IgD-negative memory B cell (primary cell): ENCODE results near the gene SRRM4. TPM values are rescaled to one million over a fixed set of nuclear protein-coding genes. Genes with fewer than 3 reads are reported as not detected.
A peak's percentile ranks its signal among the peaks of the same experiment; 100 is the strongest.

Experiments
- H3K27ac Mint-ChIP-seq, 3 donors: one replicate each; pipeline ENCODE4 v1.8.0; 2020 to 2022; ENCODE audit warnings: mild to moderate bottlenecking in 3 of 3, mixed read lengths in 3 of 3, moderate library complexity in 1 of 3
- H3K27me3 Mint-ChIP-seq: one replicate; pipeline ENCODE4 v1.8.0; 2021; ENCODE audit warnings: mixed read lengths
- H3K36me3 Mint-ChIP-seq: one replicate; pipeline ENCODE4 v1.8.0; 2020; ENCODE audit warnings: mild to moderate bottlenecking, mixed read lengths
- H3K4me1 Mint-ChIP-seq, 3 donors: one replicate each; pipeline ENCODE4 v1.8.0; 2020 to 2022; ENCODE audit warnings: mixed read lengths in 3 of 3, mild to moderate bottlenecking in 1 of 3
- H3K4me3 Mint-ChIP-seq, 4 donors: one replicate each; pipeline ENCODE4 v1.8.0; 2020 to 2022; ENCODE audit warnings: mild to moderate bottlenecking in 4 of 4, mixed read lengths in 4 of 4, moderate library complexity in 3 of 4
- H3K9me3 Mint-ChIP-seq, 3 donors: one replicate each; pipeline ENCODE4 v1.8.0; 2020 to 2021; ENCODE audit warnings: mixed read lengths in 3 of 3, mild to moderate bottlenecking in 1 of 3
- polyA plus RNA-seq: library from polyadenylated mRNA; unstranded; fragments of 300-500 nt; fragmentation: Illumina TruSeq; gene quantifications from one replicate; pipeline ENCODE4 v1.2.3, GENCODE V29; 2021

Gene SRRM4
- polyA plus RNA-seq, 1 donor from 2014 or later: not detected

DNA sequence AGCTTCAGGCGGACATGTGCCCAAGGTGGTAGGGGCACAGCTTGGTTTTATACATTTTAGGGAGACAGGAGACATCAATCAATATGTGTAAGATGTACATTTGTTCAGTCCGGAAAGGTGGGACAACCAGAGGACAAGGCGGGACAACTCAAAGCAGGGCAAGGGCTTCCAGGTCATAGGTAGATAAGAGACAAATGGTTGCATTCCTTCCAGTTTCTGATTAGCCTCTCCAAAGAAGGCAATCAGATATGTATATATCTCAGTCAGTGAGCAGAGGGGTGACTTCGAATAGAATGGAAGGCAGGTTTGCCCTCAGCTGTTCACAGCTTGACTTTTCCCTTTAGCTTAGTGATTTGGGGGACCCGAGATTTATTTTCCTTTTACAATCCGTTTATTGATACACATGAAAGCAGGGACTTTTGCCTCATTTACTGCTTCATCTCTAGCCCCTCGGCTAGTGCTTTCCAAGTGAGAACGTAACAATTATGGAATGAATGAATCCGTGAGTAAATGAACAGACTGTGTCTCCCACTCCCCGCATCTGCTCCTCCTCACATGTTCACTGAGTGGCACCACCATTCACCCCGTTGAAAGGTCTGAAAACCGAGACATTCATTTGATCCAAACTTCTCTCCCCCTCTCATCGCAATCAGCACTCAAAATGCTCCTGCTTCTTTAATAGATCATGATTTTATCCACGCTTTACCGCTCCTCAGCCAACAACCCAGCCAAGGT, 190.5 kb downstream of the SRRM4 start:
- Mint-ChIP-seq H3K27ac (no peak overlapping the region), H3K4me3 (no peak overlapping the region), H3K36me3 (no peaks in the 10 kb centered on the region), H3K27me3 (peaks cover 3% of the 10 kb centered on the region), H3K4me1 (no peaks in the 10 kb centered on the region), H3K9me3 (peaks cover 2 to 16% (median 8%) of the 10 kb centered on the region in 3 donors)

DNA sequence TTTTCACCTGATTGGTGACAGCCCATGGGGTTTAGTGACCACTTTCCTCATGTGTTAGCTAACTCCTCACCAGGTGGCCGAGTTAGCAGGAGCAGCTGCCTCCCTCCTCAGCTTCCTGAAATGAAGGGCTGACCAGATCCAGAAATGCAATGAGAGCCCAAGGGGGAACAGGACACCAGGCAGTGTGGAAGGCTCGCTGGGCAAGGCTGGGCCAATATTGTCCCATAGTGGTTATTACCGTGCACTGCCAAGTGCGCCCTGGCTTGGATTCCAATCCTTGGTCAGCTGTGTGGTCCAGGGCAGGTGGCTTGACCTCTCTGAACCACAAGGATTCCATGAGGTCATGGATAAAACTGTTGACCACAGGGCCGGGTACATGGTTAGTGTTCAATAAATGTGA, 193.7 kb downstream of the SRRM4 start:
- H3K36me3 Mint-ChIP-seq: no peaks in the 10 kb centered on the region
- no peak overlapping the region for H3K27ac Mint-ChIP-seq
- peaks cover 7% of the 10 kb centered on the region for H3K27me3 Mint-ChIP-seq
- H3K4me1 Mint-ChIP-seq: no peaks in the 10 kb centered on the region
- H3K4me3 Mint-ChIP-seq: no peak overlapping the region
- peaks cover 0 to 6% (median 4%) of the 10 kb centered on the region in 3 donors for H3K9me3 Mint-ChIP-seq

DNA sequence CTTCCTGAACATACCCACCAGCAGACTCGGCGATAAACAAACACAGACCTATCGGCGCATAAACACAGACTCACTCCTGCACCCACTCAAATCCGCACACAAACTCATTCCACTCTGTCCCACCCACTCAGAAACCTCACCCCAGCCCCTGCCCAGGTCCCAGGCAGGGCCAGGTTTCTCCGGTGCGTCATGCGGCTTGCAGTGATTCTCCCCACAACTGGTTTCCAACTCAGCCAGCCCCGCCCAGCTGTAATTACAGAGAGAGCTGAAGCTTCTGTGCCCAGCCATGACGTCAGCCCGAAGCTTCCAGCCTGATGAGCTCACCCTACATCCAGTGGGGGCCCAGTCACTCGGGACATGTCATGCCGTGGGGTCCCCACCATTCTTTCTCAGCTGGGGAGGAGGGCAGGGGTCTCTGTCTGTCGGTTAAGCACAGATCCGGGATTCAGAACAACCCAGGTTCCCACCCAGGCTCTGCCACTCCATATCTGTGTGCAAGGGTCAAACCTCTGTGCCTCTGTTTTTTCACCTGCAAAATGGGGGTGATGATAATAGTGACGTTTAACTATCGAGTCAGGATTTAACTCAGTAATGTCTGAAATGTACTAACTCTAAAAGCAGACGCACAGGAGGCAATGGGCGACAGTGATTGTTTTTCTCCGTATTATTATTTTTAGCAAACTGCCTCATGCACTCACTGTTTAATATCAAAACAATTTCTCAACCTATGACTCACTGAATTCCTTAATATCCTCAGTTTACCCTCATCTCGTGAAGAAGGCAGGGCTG, 195.1 kb downstream of the SRRM4 start:
- Mint-ChIP-seq H3K27me3 (peaks cover 7% of the 10 kb centered on the region), H3K9me3 (peaks cover 0 to 5% (median 0%) of the 10 kb centered on the region in 3 donors), H3K4me1 (no peaks in the 10 kb centered on the region), H3K4me3 (no peak overlapping the region), H3K27ac (no peak overlapping the region), H3K36me3 (no peaks in the 10 kb centered on the region)

DNA sequence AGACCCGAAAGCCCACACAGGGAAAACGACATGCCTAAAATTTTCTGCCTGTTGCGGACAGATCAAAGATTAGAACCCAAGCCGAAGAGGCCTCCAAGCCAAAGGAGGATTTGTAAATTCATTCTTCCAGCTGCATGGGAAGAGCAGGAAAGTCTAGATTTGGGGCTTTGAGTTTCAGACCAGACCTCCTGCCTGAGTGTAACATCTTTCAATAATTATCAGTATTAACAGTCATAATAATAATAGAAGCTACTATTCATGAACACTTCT, 195.7 kb downstream of the SRRM4 start:
- Mint-ChIP-seq H3K36me3 (no peaks in the 10 kb centered on the region), H3K27me3 (peaks cover 7% of the 10 kb centered on the region), H3K4me3 (no peak overlapping the region), H3K27ac (no peak overlapping the region), H3K4me1 (no peaks in the 10 kb centered on the region), H3K9me3 (peaks cover 0 to 5% (median 0%) of the 10 kb centered on the region in 3 donors)

DNA sequence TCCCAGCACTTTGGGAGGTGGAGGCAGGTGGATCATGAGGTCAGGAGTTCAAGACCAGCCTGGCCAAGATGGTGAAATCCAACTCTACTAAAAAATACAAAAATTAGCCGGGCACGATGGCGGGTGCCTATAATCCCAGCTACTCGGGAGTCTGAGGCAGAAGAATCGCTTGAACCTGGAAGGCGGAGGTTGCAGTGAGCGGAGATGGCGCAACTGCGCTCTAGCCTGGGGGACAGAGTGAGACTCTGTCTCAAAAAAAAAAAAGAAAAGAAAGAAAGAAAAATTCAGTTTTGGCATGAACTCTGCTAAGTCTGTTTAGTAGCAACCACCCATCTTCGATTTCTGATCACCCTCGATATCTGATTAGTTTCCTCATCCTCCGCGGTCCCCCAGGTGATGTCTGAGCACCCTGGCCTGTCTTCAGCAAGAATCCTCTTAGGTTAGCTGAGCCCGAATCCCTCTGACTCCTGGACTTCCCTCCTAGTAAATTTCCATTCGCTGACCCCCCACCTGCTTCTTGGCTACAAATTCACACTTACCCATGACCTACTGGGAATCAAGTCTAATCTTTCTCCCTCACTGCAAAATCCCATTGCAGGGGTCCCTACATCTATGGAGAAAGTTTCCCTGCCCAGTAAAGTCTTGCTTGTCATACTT, 196.5 kb downstream of the SRRM4 start:
- no peaks in the 10 kb centered on the region for H3K4me1 Mint-ChIP-seq
- peaks cover 7% of the 10 kb centered on the region for H3K27me3 Mint-ChIP-seq
- H3K9me3 Mint-ChIP-seq: peaks cover 0 to 5% (median 0%) of the 10 kb centered on the region in 3 donors
- no peaks in the 10 kb centered on the region for H3K36me3 Mint-ChIP-seq
- no peak overlapping the region for H3K4me3 Mint-ChIP-seq
- no peak overlapping the region for H3K27ac Mint-ChIP-seq

DNA sequence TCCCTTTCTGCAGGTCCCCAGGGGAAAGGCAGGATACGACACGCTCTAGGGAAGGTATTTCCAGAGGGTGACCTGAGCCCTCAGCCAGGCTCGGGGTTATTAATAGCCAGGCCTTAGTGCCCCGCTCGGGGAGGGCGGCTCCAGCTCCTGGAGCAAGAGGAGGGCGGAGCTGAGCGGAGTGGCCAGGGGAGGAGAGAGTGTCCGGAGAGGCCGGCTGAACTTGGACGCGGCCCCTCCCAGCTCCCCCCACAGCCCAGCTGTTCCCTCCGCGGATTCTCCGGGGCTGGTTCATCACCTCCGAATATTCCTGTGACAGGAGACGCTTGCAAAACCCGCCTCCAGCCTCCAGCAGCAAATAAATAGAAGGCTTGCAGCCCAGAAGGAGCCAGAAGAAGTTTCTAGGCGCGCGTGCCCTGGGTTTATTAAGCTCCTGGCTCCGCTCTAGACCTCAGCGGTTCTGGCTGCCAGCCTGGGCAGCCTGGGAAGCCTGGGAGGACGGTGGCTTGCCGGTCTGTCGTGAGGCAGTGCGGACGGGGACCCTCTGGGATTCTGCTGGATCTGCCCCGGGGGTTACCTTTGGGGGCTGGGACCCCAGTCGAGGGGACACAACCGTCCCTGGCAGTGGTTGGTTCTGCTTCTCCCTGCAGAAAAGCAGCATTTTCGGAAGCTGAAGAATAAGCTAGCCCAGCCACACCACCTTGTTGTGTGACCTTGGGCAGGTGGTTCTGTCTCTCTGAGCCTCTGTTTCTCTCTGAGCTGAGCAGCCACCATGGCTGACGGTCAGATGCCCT, 197.4 kb downstream of the SRRM4 start, which contains the start of gene HSPB8:
Gene HSPB8, plus strand, starts transcription at position 388 of the 791 bp plus-strand sequence. Its CDS starts 382 bp downstream, at position 770.
- Mint-ChIP-seq H3K27ac (no peak within 1 kb of the TSS), H3K27me3 (peaks cover 7% of the 10 kb centered on the region), H3K4me3 (no peak within 1 kb of the TSS), H3K4me1 (no peaks in the 10 kb centered on the region), H3K36me3 (no peaks in the 10 kb centered on the region), H3K9me3 (peaks cover 0 to 5% (median 0%) of the 10 kb centered on the region in 3 donors)

DNA sequence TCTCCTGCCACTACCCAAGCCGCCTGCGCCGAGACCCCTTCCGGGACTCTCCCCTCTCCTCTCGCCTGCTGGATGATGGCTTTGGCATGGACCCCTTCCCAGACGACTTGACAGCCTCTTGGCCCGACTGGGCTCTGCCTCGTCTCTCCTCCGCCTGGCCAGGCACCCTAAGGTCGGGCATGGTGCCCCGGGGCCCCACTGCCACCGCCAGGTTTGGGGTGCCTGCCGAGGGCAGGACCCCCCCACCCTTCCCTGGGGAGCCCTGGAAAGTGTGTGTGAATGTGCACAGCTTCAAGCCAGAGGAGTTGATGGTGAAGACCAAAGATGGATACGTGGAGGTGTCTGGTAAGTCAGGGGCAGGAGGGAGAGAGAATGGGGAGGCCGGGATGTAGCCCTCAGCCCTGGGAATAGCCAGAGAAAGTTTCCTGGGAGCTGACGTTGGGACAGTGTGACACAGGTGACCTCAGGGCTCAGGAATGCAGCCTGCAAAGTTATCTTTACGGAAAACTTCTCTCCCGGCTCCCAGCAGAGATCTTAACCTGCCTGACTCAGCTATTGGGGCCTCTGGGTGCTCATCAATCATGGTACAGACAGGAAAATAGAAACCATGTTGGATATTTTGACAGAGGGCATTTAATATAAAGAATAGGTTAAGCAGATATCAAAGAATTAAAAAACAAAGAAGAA, 198.1 kb downstream of the SRRM4 start:
- H3K27me3 Mint-ChIP-seq: peaks cover 7% of the 10 kb centered on the region
- no peaks in the 10 kb centered on the region for H3K4me1 Mint-ChIP-seq
- peaks cover 0 to 5% (median 0%) of the 10 kb centered on the region in 3 donors for H3K9me3 Mint-ChIP-seq
- H3K27ac Mint-ChIP-seq: no peak overlapping the region
- no peak overlapping the region for H3K4me3 Mint-ChIP-seq
- no peaks in the 10 kb centered on the region for H3K36me3 Mint-ChIP-seq

DNA sequence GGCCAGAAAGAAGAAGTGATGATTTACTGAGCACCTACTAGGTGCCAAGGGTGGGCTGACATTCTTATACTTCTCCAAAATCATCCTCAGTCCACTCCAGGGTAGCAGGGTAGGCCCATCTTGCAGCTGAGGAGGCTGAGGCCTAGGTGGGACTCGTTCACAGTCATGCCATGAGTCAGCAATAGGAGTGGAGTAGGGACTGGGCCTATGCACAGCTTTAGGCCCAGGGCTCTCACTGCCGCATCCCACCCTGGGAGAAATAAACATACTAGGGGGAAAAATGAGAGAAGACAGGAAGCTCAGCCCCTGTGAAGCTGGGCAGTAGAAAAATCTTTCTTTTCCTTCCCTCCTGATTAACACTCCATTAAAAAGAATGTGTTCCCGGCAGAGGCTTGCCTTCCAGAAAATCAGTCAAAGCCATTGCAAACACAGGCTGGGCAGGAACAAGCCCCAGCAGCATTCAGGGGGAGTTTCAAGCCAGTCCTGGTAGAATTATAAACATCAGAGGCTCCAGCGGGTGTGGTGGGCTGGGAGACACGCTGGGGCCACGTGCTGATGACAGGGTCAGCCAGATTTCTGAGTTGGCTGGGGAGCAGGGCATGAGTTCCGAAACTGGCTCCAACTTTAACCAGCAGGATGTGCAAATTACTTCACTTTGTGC, 199.2 kb downstream of the SRRM4 start:
- H3K27ac Mint-ChIP-seq: no peak overlapping the region
- H3K4me1 Mint-ChIP-seq: no peaks in the 10 kb centered on the region
- H3K4me3 Mint-ChIP-seq: no peak overlapping the region
- H3K36me3 Mint-ChIP-seq: no peaks in the 10 kb centered on the region
- peaks cover 0 to 2% (median 0%) of the 10 kb centered on the region in 3 donors for H3K9me3 Mint-ChIP-seq
- H3K27me3 Mint-ChIP-seq: peaks cover 7% of the 10 kb centered on the region

DNA sequence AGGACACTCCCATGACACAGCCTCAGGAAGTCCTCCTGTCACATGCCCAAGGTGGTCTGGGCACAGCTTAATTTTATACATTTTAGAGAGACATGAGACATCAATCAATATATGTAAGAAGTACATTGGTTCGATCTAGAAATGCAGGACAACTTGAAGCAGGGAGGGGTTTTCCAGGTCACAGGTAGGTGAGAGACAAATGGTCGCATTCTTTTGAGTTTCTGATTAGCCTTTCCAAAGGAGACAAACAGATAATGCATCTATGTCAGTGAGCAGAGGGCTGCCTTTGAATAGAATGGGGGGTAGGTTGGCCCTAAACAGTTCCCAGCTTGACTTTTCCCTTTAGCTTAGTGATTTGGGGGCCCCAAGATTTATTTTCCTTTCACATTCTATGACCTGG, 199.9 kb downstream of the SRRM4 start:
- Mint-ChIP-seq H3K27me3 (peaks cover 7% of the 10 kb centered on the region), H3K27ac (no peak overlapping the region), H3K36me3 (no peaks in the 10 kb centered on the region), H3K9me3 (peaks cover 0 to 2% (median 0%) of the 10 kb centered on the region in 3 donors), H3K4me3 (no peak overlapping the region), H3K4me1 (no peaks in the 10 kb centered on the region)

DNA sequence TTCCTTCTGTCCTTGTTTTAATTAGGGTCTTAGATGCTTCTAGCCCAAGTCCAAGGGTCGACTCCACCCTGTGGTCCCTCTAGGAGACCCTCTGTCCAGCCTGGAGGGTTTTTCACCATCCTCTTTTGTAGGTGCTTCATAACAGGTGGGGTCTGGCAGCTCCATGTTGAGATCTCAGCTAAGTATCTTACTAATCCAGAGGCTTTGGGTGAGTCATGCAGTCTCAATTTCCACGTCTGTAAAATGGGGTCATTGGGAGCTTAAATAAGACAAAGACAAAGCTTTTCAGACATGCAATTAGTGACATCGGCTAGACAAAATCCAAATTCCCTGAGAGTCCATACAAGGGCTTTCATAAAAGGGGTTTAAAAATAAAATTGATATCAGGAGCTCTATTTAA, 200.6 kb downstream of the SRRM4 start:
- H3K4me1 Mint-ChIP-seq: no peaks in the 10 kb centered on the region
- H3K4me3 Mint-ChIP-seq: no peak overlapping the region
- H3K36me3 Mint-ChIP-seq: no peaks in the 10 kb centered on the region
- no peak overlapping the region for H3K27ac Mint-ChIP-seq
- H3K27me3 Mint-ChIP-seq: peaks cover 3% of the 10 kb centered on the region
- peaks cover 0 to 2% (median 0%) of the 10 kb centered on the region in 3 donors for H3K9me3 Mint-ChIP-seq

DNA sequence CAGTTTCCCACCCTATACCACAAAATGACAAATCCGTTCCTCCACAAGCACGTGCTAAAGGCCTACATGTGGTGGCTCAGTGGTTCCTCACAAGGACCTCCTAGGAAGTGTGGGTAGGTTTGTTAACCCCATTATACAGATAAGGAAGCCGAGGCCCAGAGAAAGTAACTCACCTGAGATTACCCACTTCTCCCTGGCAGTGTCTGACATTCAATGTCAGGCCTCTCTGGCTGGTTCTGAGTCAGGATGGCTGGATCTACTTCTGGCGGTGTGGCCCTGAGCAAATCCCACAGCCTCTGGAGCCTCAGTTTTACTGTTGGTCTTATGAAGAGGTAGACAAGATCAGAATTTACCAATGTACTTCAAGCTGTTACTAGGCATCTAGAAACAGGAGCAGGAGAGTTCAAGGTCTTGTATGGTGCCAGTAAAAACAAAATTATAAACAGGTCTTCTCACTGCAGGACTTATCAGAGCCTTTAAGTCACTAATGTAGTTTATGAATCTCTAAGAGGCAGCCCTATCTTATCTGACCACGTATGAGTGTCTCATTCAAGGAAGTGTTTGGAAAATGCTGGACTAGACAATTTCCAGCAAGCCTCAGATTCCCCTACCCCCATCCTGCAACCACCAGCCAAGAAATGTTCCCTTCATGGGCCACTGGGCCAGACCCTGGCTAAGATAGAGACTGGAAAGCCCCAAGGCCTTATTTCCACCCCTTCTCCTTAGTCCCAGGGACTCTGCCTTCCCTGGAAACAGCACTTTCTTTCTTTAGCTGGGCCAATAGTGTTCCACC, 201.6 kb downstream of the SRRM4 start:
- Mint-ChIP-seq H3K4me1 (no peaks in the 10 kb centered on the region), H3K27me3 (peaks cover 3% of the 10 kb centered on the region), H3K4me3 (no peak overlapping the region), H3K9me3 (peaks cover 0 to 2% (median 0%) of the 10 kb centered on the region in 3 donors), H3K36me3 (no peaks in the 10 kb centered on the region), H3K27ac (no peak overlapping the region)

DNA sequence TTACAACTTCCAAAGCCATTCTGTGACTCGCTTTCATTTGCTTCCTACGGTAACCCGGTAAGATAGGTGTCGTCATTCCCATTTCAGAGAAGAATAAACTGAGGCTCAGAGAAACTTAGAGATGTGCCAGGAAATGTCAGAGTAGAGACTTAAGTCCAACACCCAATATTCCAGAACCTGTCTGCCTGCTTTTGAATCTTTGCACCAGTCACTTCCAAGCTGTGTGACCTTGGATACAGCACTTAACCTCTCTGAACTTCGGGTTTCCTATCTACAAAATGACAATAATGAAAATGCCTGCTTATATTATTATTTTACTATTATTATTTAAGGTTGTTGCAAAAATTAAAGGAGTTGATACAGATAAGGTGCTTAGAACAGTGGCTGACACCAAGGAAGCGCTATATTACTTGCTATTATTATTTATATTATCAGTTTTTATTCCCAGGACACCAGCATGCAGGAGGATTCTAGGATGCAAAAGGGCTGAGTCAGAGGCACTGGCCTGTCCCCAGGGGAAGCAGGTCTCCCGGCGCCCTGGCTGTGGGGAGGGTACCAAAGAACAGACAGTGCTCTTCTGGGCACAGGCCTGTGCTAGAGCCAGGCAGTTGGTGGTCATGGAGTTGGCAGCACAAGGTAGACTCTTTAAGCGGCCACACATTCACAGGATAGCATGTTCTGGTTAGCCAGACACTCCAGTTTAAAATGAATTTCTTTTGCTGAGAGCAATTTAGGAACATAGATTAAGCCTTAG, 202.8 kb downstream of the SRRM4 start:
- Mint-ChIP-seq H3K36me3 (peaks cover 2% of the 10 kb centered on the region), H3K4me1 (no peaks in the 10 kb centered on the region), H3K4me3 (no peak overlapping the region), H3K27me3 (no peaks in the 10 kb centered on the region), H3K9me3 (peaks cover 0 to 2% (median 0%) of the 10 kb centered on the region in 3 donors), H3K27ac (peak overlapping the region in 1 of 3 donors; percentile 47)

DNA sequence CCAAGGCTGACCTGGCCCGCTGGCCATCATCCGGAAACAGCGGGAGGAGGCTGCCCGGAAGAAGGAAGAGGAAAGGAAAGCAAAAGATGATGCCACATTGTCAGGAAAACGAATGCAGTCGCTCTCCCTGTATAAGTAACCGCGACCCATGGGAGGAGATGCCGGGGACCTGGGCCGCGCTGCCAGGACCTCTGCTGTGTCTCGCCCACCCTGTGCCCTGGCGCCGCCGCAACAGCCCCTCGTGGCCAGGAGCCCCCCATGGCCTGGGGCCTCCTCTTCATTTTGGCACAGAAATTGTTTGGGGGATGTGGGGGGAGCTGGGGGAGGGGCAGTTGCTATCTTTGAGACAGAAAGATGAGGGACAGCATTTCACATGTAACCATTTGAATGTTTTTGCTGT, 213.9 kb downstream of the SRRM4 start:
- H3K27me3 Mint-ChIP-seq: peaks cover 2% of the 10 kb centered on the region
- peaks cover 0 to 5% (median 3%) of the 10 kb centered on the region in 3 donors for H3K9me3 Mint-ChIP-seq
- H3K4me1 Mint-ChIP-seq: no peaks in the 10 kb centered on the region
- no peak overlapping the region for H3K4me3 Mint-ChIP-seq
- peaks cover 2% of the 10 kb centered on the region for H3K36me3 Mint-ChIP-seq
- no peak overlapping the region for H3K27ac Mint-ChIP-seq
